ENCODE results near the gene LCORL. TPM values are rescaled to one million over a fixed set of nuclear protein-coding genes. Genes with fewer than 3 reads are reported as not detected.

LCORL gene
- total and polyA plus RNA-seq, 2 of the 4 experiments (the other 2 are of a cell fraction) = 2.1 to 5.0 TPM

GRCh38 chr4:17846266-17846665, 175.3 kb downstream of the LCORL start:
- no peak overlapping the region for H3K4me3 ChIP-seq (ENCODE audit: insufficient read depth, low read depth, low read length)
- 0 out of 2 replicates have a peak overlapping the region, but pooled peaks have one; percentile 0 for H3K4ac ChIP-seq (ENCODE audit: low read depth, low read length)
- peak; percentile 72 for DNase-seq
- no peak overlapping the region for H3K9ac ChIP-seq (ENCODE audit: low read depth, low read length)
- TF ChIP-seq MAFK (IDR thresholded peaks at IDR 0.05; ENCODE audit: low read depth, low read length) = no peak
- TF ChIP-seq RCOR1 (IDR thresholded peaks at IDR 0.05; ENCODE audit: insufficient replicate concordance, low read length) = no peak
- TF ChIP-seq FOS (IDR thresholded peaks at IDR 0.05; ENCODE audit: low read depth, low read length) = no peak
- TF ChIP-seq CHD1 (IDR thresholded peaks at IDR 0.05; ENCODE audit: low read depth, low read length) = no peak
- no peak for TF ChIP-seq POLR2A (IDR thresholded peaks at IDR 0.05; ENCODE audit: low read depth, low read length)
- no peak for TF ChIP-seq SMC3 (IDR thresholded peaks at IDR 0.05; ENCODE audit: low read depth, low read length)
- TF ChIP-seq, protein P1, sequence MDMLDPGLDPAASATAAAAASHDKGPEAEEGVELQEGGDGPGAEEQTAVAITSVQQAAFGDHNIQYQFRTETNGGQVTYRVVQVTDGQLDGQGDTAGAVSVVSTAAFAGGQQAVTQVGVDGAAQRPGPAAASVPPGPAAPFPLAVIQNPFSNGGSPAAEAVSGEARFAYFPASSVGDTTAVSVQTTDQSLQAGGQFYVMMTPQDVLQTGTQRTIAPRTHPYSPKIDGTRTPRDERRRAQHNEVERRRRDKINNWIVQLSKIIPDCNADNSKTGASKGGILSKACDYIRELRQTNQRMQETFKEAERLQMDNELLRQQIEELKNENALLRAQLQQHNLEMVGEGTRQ (IDR thresholded peaks at IDR 0.05; ENCODE audit: low read depth, low read length) = no peak
- no peak for TF ChIP-seq MXI1 (IDR thresholded peaks at IDR 0.05; ENCODE audit: borderline replicate concordance, low read depth, low read length)
- TF ChIP-seq CTCF (conservative IDR thresholded peaks at IDR 0.05; ENCODE audit: low read depth, low read length) = no peak
- TF ChIP-seq RFX5 (IDR thresholded peaks at IDR 0.05; ENCODE audit: low read depth, low read length) = no peak
- H3K27ac ChIP-seq (ENCODE audit: insufficient read depth, low read length) = peak overlapping the region; percentile 12; the same call in 1 of the 2 replicates
- WGBS, 2 experiments (ENCODE audit: extremely low coverage in 2 of 2, insufficient read length in 1 of 2) = no CpG with 5 or more reads among the region's 2 CpGs
- H3K9me3 ChIP-seq (ENCODE audit: control insufficient read depth, insufficient read depth, low read length) = no peaks in the 10 kb centered on the region
- BruUV-seq (replicated peaks) = no TSS peak
- in situ Hi-C loops (cut with MboI; ENCODE audit: low sequenced_read_pairs) = no loop called here
- H3K4me2 ChIP-seq (ENCODE audit: low read depth, low read length) = peak overlapping the region; percentile 81; the same call in 1 of the 2 replicates
- H3K23ac ChIP-seq (ENCODE audit: low read depth, low read length) = no peak overlapping the region
- no peak overlapping the region for H3K14ac ChIP-seq (replicated peaks; ENCODE audit: low read depth, low read length)
- H3K18ac ChIP-seq (ENCODE audit: low read depth, low read length) = peak overlapping the region; percentile 93; the same call in 1 of the 2 replicates
- peak overlapping the region; percentile 41 for H2BK5ac ChIP-seq (ENCODE audit: low read depth, low read length, poor library complexity, severe bottlenecking)
- no peak overlapping the region for H2BK15ac ChIP-seq (ENCODE audit: low read depth, low read length)
- no peaks in the 10 kb centered on the region; the same call in 1 of the 2 replicates for H3K9me1 ChIP-seq (ENCODE audit: insufficient read depth, low read length)
- peaks cover 8% of the 10 kb centered on the region for H3K4me1 ChIP-seq (ENCODE audit: control insufficient read depth, insufficient read depth, low read length)
- H3K27me3 ChIP-seq (ENCODE audit: control insufficient read depth, insufficient read depth, low read length) = no peaks in the 10 kb centered on the region
- ChIA-PET CTCF (no interaction called here), POLR2A (ENCODE audit: unreplicated experiment) (interaction anchor here (0.5 kb wide), 1 partner anchor 185 kb away, joined by 3 read pairs; no protein-coding TSS in a partner anchor)
- H3K36me3 ChIP-seq (ENCODE audit: control insufficient read depth, insufficient read depth, low read length) = no peaks in the 10 kb centered on the region
- H2AK5ac ChIP-seq (ENCODE audit: low read depth, low read length) = no peak overlapping the region
- H2AFZ ChIP-seq (replicated peaks; ENCODE audit: low read length, poor library complexity) = no peak overlapping the region
- dilution Hi-C loops (cut with HindIII; ENCODE audit: low sequenced_read_pairs, unreplicated experiment) = no loop called here
- intact Hi-C loops (cut with micrococcal nuclease) = no loop called here
- peak overlapping the region; percentile 54; the same call in 1 of the 2 replicates for H4K5ac ChIP-seq (ENCODE audit: low read depth, low read length)
- no peak overlapping the region for H2AK9ac ChIP-seq (replicated peaks; ENCODE audit: low read depth, low read length, poor library complexity)
- no peak overlapping the region for H2BK120ac ChIP-seq (ENCODE audit: low read depth, low read length)
- no peak overlapping the region for H4K91ac ChIP-seq (ENCODE audit: insufficient read depth, low read depth, low read length)
- peak; percentile 89 for ATAC-seq (ENCODE audit: low read depth)
- no peak overlapping the region for H3K56ac ChIP-seq (ENCODE audit: extremely low read depth, insufficient read depth, low read length)
- no peaks in the 10 kb centered on the region for H4K20me1 ChIP-seq (ENCODE audit: insufficient read depth, low read length)
- H3K79me1 ChIP-seq (ENCODE audit: low read depth in 1 of 2, low read length in 2 of 2) = no peaks in the 10 kb centered on the region; a peak in 1 of 4 replicates
- no peak overlapping the region for H2BK20ac ChIP-seq (ENCODE audit: low read depth, low read length)
- H4K8ac ChIP-seq (ENCODE audit: low read depth in 2 of 2, low read length in 2 of 2) = no peak overlapping the region
